ENCODE results near the gene KRT3. TPM values are rescaled to one million over a fixed set of nuclear protein-coding genes. Genes with fewer than 3 reads are reported as not detected.

KRT3 gene
- total and polyA plus RNA-seq, 4 donors: not detected

DNA sequence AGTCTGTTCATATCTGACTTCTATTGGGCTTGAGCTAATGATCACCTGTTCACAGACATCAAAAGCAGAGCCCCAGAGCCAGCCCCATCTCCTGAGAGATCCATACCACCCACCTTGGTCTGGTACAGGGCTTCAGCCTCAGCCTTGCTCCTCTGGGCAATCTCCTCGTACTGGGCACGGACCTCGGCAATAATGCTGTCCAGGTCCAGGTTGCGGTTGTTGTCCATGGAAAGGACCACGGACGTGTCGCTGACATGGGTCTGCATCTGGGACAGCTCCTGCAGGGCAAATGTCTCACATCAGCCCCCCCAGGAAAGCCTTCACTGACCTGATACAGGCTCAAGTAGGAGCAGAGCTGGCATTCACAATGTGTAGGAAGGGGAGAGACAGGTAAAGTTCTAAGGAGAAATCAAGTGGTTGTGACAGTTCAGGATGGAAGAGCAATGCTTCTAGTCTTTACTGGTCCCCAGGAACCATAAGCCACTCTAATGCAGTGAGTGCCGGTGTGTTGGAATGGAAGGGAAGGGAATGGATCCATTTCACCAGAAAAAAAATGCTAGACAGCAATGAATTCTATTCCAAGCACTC lies 12.8 kb upstream of the KRT3 start:
- no peaks in the 10 kb centered on the region for H3K4me1 ChIP-seq (ENCODE audit: control insufficient read depth in 4 of 4, insufficient read depth in 4 of 4, low read length in 3 of 4)
- no peak overlapping the region for H3K4me3 ChIP-seq (ENCODE audit: low read depth in 1 of 3, low read length in 3 of 3)
- H3K9me3 ChIP-seq (ENCODE audit: control insufficient read depth in 4 of 4, low read length in 3 of 4): no peaks in the 10 kb centered on the region
- no peak for DNase-seq (ENCODE audit: low spot score)
- H3K27me3 ChIP-seq (ENCODE audit: control insufficient read depth in 4 of 4, insufficient read depth in 4 of 4, low read length in 3 of 4): peaks cover 0 to 6% (median under 1%) of the 10 kb centered on the region in 4 donors
- 89% methylated on average over 8 of the region's 8 CpGs for WGBS
- H3K27ac ChIP-seq (ENCODE audit: low read depth in 1 of 2, low read length in 2 of 2): no peak overlapping the region
- no peak overlapping the region for H3K9ac ChIP-seq (ENCODE audit: low read depth in 1 of 2, low read length in 2 of 2)
- no peaks in the 10 kb centered on the region for H3K36me3 ChIP-seq (ENCODE audit: control insufficient read depth in 4 of 4, insufficient read depth in 3 of 4, low read depth in 1 of 4, low read length in 3 of 4)
- TF ChIP-seq GABPA (IDR thresholded peaks at IDR 0.05 in 1 of 2, conservative IDR thresholded peaks at IDR 0.05 in 1 of 2) (no peak), HNF4G (IDR thresholded peaks at IDR 0.05) (no peak), EGR1 (IDR thresholded peaks at IDR 0.05; ENCODE audit: low read depth in 2 of 2) (no peak)
- TF ChIP-seq, protein P1, sequence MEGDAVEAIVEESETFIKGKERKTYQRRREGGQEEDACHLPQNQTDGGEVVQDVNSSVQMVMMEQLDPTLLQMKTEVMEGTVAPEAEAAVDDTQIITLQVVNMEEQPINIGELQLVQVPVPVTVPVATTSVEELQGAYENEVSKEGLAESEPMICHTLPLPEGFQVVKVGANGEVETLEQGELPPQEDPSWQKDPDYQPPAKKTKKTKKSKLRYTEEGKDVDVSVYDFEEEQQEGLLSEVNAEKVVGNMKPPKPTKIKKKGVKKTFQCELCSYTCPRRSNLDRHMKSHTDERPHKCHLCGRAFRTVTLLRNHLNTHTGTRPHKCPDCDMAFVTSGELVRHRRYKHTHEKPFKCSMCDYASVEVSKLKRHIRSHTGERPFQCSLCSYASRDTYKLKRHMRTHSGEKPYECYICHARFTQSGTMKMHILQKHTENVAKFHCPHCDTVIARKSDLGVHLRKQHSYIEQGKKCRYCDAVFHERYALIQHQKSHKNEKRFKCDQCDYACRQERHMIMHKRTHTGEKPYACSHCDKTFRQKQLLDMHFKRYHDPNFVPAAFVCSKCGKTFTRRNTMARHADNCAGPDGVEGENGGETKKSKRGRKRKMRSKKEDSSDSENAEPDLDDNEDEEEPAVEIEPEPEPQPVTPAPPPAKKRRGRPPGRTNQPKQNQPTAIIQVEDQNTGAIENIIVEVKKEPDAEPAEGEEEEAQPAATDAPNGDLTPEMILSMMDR (IDR thresholded peaks at IDR 0.05; ENCODE audit: low read depth, low read length, missing input control): no peak

DNA sequence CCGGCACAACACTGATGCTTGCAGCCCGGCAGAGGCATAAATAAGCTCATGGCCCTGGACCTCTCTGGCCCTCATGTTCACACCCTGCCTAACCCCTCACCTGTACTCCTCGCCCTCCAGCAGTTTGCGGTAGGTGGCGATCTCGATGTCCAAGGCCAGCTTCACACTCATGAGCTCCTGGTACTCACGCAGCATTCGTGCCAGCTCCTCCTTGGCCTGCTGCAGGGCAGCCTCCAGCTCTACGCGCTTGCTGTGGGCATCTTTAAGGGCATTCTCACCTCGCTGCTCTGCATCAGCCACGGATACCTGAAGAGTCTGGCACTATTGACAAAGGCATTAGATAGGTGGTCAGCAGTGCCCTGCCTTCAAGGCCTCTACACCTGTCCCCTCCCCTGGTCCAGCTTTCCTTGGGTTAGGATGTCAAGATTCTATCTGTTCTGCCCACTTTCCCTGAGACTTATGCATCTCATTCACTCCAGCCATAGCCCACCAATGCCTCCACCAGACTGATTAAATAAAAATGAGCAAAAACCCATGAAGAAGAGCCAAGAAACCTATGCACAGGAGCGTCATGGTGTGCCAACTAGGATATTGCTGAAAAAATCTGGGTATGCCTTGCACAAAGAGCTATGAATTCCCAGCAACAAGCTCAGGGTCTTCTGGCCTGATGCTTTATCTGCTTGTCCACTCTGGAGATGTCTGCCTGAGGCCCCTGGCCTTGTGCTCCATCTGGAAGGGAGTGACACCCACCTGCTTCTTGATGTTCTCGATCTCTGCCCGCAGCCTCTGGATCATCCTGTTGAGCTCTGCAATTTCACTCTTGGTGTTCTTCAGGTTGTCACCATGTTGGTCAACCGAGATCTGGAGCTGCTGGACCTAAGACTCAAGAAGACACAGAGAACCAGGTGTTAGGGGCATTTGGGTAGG lies 11.9 kb upstream of the KRT3 start:
- H3K36me3 ChIP-seq (ENCODE audit: control insufficient read depth in 4 of 4, insufficient read depth in 3 of 4, low read depth in 1 of 4, low read length in 3 of 4): no peaks in the 10 kb centered on the region
- H3K4me1 ChIP-seq (ENCODE audit: control insufficient read depth in 4 of 4, insufficient read depth in 4 of 4, low read length in 3 of 4): no peaks in the 10 kb centered on the region
- no peak overlapping the region for H3K9ac ChIP-seq (ENCODE audit: low read depth in 1 of 2, low read length in 2 of 2)
- H3K9me3 ChIP-seq (ENCODE audit: control insufficient read depth in 4 of 4, low read length in 3 of 4): no peaks in the 10 kb centered on the region
- H3K27me3 ChIP-seq (ENCODE audit: control insufficient read depth in 4 of 4, insufficient read depth in 4 of 4, low read length in 3 of 4): peaks cover 0 to 6% (median under 1%) of the 10 kb centered on the region in 4 donors
- no peak for TF ChIP-seq HNF4G (IDR thresholded peaks at IDR 0.05)
- no peak for TF ChIP-seq JUND (IDR thresholded peaks at IDR 0.05)
- TF ChIP-seq GABPA (IDR thresholded peaks at IDR 0.05 in 1 of 2, conservative IDR thresholded peaks at IDR 0.05 in 1 of 2): no peak
- TF ChIP-seq, protein P2, sequence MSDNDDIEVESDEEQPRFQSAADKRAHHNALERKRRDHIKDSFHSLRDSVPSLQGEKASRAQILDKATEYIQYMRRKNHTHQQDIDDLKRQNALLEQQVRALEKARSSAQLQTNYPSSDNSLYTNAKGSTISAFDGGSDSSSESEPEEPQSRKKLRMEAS (IDR thresholded peaks at IDR 0.05): no peak
- TF ChIP-seq HNF4A (conservative IDR thresholded peaks at IDR 0.05): no peak
- TF ChIP-seq, protein P3, sequence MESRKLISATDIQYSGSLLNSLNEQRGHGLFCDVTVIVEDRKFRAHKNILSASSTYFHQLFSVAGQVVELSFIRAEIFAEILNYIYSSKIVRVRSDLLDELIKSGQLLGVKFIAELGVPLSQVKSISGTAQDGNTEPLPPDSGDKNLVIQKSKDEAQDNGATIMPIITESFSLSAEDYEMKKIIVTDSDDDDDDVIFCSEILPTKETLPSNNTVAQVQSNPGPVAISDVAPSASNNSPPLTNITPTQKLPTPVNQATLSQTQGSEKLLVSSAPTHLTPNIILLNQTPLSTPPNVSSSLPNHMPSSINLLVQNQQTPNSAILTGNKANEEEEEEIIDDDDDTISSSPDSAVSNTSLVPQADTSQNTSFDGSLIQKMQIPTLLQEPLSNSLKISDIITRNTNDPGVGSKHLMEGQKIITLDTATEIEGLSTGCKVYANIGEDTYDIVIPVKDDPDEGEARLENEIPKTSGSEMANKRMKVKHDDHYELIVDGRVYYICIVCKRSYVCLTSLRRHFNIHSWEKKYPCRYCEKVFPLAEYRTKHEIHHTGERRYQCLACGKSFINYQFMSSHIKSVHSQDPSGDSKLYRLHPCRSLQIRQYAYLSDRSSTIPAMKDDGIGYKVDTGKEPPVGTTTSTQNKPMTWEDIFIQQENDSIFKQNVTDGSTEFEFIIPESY (IDR thresholded peaks at IDR 0.05): no peak
- TF ChIP-seq YY1 (IDR thresholded peaks at IDR 0.05): no peak
- TF ChIP-seq NR2F2 (IDR thresholded peaks at IDR 0.05): no peak
- no peak for TF ChIP-seq TAF1 (conservative IDR thresholded peaks at IDR 0.05)
- no peak overlapping the region for H3K4me3 ChIP-seq (ENCODE audit: low read depth in 1 of 3, low read length in 3 of 3)
- WGBS: 80% methylated on average over 16 of the region's 16 CpGs
- DNase-seq (ENCODE audit: low spot score): no peak
- H3K27ac ChIP-seq (ENCODE audit: low read depth in 1 of 2, low read length in 2 of 2): no peak overlapping the region

Data from liver (tissue), 9 donors.